ENCODE measurements around the gene DTHD1. TPM values are rescaled to one million over a fixed set of nuclear protein-coding genes. Genes with fewer than 3 reads are reported as not detected.

Gene DTHD1
- total and polyA plus RNA-seq, 2 of the 8 experiments (the other 6 are each of a cell fraction or from before 2014, with no cell fraction given) = not detected

GRCh38 chr4:36254371-36254770, 27.0 kb upstream of the DTHD1 start:
- no peak overlapping the region for H3K4me2 ChIP-seq (ENCODE audit: insufficient read depth in 1 of 2, low read depth in 2 of 2, low read length in 2 of 2)
- no peak overlapping the region for H3K4me3 ChIP-seq (ENCODE audit: extremely low read depth in 1 of 4, insufficient read depth in 2 of 4, low read depth in 3 of 4, low read length in 4 of 4)
- H3K79me1 ChIP-seq (ENCODE audit: low read depth, low read length) = no peaks in the 10 kb centered on the region
- H3K18ac ChIP-seq (ENCODE audit: extremely low read depth, low read length) = no peak overlapping the region
- no peak overlapping the region for H2BK5ac ChIP-seq (ENCODE audit: low read depth, low read length)
- no peak for TF ChIP-seq SRF (IDR thresholded peaks at IDR 0.05; ENCODE audit: low read depth, low read length)
- TF ChIP-seq GTF2F1 (IDR thresholded peaks at IDR 0.05; ENCODE audit: borderline replicate concordance, low read depth, low read length) = no peak
- TF ChIP-seq GABPA (IDR thresholded peaks at IDR 0.05; ENCODE audit: borderline replicate concordance, insufficient read depth, low read length) = no peak
- no peak for TF ChIP-seq KDM5A (IDR thresholded peaks at IDR 0.05; ENCODE audit: low read length)
- TF ChIP-seq POLR2A (IDR thresholded peaks at IDR 0.05; ENCODE audit: control extremely low read depth in 1 of 2, low read depth in 2 of 2, low read length in 2 of 2) = no peak
- TF ChIP-seq SP1 (IDR thresholded peaks at IDR 0.05; ENCODE audit: low read depth, low read length) = no peak
- 84% methylated on average over 2 of the region's 2 CpGs; no CpG with 5 or more reads in 1 of the 2 experiments for WGBS, 2 experiments (ENCODE audit: extremely low coverage in 1 of 2, insufficient coverage in 1 of 2, insufficient read length in 1 of 2, insufficient replicate concordance in 2 of 2, low coverage in 1 of 2, low lambda C conversion rate in 2 of 2, missing lambda C conversion rate in 1 of 2)
- no peaks in the 10 kb centered on the region for H3K36me3 ChIP-seq (ENCODE audit: control insufficient read depth in 2 of 4, insufficient read depth in 4 of 4, low read length in 3 of 4)
- no peaks in the 10 kb centered on the region for H3K79me2 ChIP-seq (ENCODE audit: control insufficient read depth in 1 of 2, insufficient read depth in 2 of 2, low read length in 2 of 2)
- no peak for DNase-seq (ENCODE audit: low read depth in 1 of 2, low spot score in 2 of 2)
- FAIRE-seq = no peak
- CTCF ChIA-PET (ENCODE audit: partially characterized antibody) = interaction anchor here (0.6 to 2.0 kb wide), 2 partner anchors 10 to 148 kb away, joined by 3 to 9 read pairs; partner anchors contain the start of gene ARAP2
- H3K23ac ChIP-seq (ENCODE audit: insufficient read length) = no peak overlapping the region
- no peak overlapping the region for H3K4ac ChIP-seq (replicated peaks; ENCODE audit: insufficient read length, low read depth, low read length)
- no peak overlapping the region for H2BK12ac ChIP-seq (ENCODE audit: low read depth, low read length)
- H2AK5ac ChIP-seq (ENCODE audit: low read depth, low read length) = no peak overlapping the region
- no peak overlapping the region for H2AFZ ChIP-seq (ENCODE audit: low read length)
- no peak overlapping the region for H3K9ac ChIP-seq (replicated peaks in 1 of 4; ENCODE audit: extremely low read depth in 1 of 4, low read depth in 3 of 4, low read length in 3 of 4)
- H3K56ac ChIP-seq (replicated peaks; ENCODE audit: insufficient read length, low read depth, low read length) = no peak overlapping the region
- POLR2A ChIA-PET (ENCODE audit: partially characterized antibody) = no interaction called here
- no peaks in the 10 kb centered on the region for H3K9me3 ChIP-seq (ENCODE audit: insufficient read depth in 2 of 2, low read depth in 1 of 2, low read length in 1 of 2)
- no peak overlapping the region for H4K91ac ChIP-seq (replicated peaks; ENCODE audit: insufficient read length, low read length)
- H4K20me1 ChIP-seq (replicated peaks in 1 of 2; ENCODE audit: control insufficient read depth in 1 of 2, insufficient read depth in 2 of 2, low read length in 2 of 2) = no peaks in the 10 kb centered on the region
- H2BK120ac ChIP-seq (replicated peaks; ENCODE audit: low read depth, low read length) = no peak overlapping the region
- no peak overlapping the region for H3K27ac ChIP-seq (ENCODE audit: low read depth, low read length)
- H2BK15ac ChIP-seq (ENCODE audit: low read length) = no peak overlapping the region
- H2BK20ac ChIP-seq (ENCODE audit: low read length) = no peak overlapping the region
- H3K23me2 ChIP-seq (ENCODE audit: low read depth, low read length) = no peaks in the 10 kb centered on the region
- no peaks in the 10 kb centered on the region for H3K27me3 ChIP-seq (replicated peaks in 1 of 4; ENCODE audit: control insufficient read depth in 3 of 4, extremely low read depth in 1 of 4, insufficient read depth in 3 of 4, low read length in 3 of 4)
- no peak overlapping the region for H3K14ac ChIP-seq (ENCODE audit: insufficient read length)
- no peak overlapping the region for H4K5ac ChIP-seq (ENCODE audit: insufficient read length, low read depth, low read length)
- H4K8ac ChIP-seq (ENCODE audit: extremely low read depth, insufficient read depth, low read length) = no peak overlapping the region
- H3K4me1 ChIP-seq (replicated peaks in 1 of 4; ENCODE audit: control insufficient read depth in 3 of 4, insufficient read depth in 4 of 4, low read length in 3 of 4) = peaks cover 0 to 2% (median under 1%) of the 10 kb centered on the region in 4 experiments; a peak in 1 of 7 replicates
